AG04449 (cell line): ENCODE data around the gene FRS3.

Experiments used
- CTCF ChIA-PET: fragments of 350-600 bp; formaldehyde crosslinking; extraction: SDS; loops from one replicate; lab custom pipeline; 2021; ENCODE audit warnings: antibody characterized with exemption; lab: Yijun Ruan, JAX
- POLR2A ChIA-PET: fragments of 400-600, 350-600 bp; formaldehyde crosslinking; extraction: SDS; loops from one replicate; lab custom pipeline; 2020; ENCODE audit warnings: antibody characterized with exemption, inconsistent platforms; lab: Yijun Ruan, JAX
- DNase-seq: peaks from one replicate; pipeline ENCODE4 v3.0.0-alpha.2; 2010; ENCODE audit warnings: low read depth, low spot score
- H3K4me3 ChIP-seq: 2 replicates; pipeline ENCODE4 v1.5.1; 2011; ENCODE audit warnings: low read depth, mild to moderate bottlenecking, control low read depth, low read length
- TF ChIP-seq, protein P1 (sequence below): IDR thresholded peaks from one replicate; pipeline ENCODE4 v1.5.1; 2011; ENCODE audit warnings: mild to moderate bottlenecking, moderate library complexity, low read length, control low read depth, inconsistent platforms; ENCODE audit not compliant: insufficient read depth; ENCODE audit errors: missing control alignments

The FRS3 gene

GRCh38 chr6:41783106-41783780 lies 3.5 kb upstream of the FRS3 start:
- ChIA-PET POLR2A (interaction anchor here (0.8 kb wide), 1 partner anchor 138 kb away, joined by 3 read pairs; the partner anchor contains the start of genes BYSL and MED20), CTCF (interaction anchor here (0.8 to 19.1 kb wide), 11 partner anchors 8 to 415 kb away, joined by 3 to 514 read pairs (median 48); partner anchors contain the start of genes BYSL, CCND3, MED20 and TAF8)
- TF ChIP-seq, protein P1, sequence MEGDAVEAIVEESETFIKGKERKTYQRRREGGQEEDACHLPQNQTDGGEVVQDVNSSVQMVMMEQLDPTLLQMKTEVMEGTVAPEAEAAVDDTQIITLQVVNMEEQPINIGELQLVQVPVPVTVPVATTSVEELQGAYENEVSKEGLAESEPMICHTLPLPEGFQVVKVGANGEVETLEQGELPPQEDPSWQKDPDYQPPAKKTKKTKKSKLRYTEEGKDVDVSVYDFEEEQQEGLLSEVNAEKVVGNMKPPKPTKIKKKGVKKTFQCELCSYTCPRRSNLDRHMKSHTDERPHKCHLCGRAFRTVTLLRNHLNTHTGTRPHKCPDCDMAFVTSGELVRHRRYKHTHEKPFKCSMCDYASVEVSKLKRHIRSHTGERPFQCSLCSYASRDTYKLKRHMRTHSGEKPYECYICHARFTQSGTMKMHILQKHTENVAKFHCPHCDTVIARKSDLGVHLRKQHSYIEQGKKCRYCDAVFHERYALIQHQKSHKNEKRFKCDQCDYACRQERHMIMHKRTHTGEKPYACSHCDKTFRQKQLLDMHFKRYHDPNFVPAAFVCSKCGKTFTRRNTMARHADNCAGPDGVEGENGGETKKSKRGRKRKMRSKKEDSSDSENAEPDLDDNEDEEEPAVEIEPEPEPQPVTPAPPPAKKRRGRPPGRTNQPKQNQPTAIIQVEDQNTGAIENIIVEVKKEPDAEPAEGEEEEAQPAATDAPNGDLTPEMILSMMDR = no peak
- no peak for DNase-seq
- no peak overlapping the region for H3K4me3 ChIP-seq

DNA sequence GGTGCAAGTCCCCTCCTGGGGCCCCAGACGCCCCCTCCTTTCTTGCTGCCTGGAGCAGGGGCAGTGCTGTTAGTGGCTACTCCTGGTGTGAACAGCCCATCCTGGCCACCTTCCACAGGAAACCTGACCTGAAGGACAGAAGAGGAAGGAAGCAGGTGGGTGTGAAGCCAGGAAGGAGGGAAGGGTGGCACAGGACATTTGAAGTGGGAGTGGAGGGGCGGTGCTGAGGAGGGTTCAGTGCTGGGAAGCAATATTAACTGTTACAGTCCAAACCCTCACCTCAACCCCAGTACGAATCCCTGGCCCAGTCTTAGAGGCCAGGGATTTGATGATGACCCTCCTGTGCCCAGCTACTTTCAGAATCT lies 1.6 kb upstream of the FRS3 start:
- TF ChIP-seq, protein P1 = no peak
- no peak overlapping the region for H3K4me3 ChIP-seq
- ChIA-PET POLR2A (interaction anchor here (0.7 kb wide), 1 partner anchor 267 kb away, joined by 3 read pairs; no protein-coding TSS in a partner anchor), CTCF (interaction anchor here (0.8 to 19.1 kb wide), 9 partner anchors 9 to 413 kb away, joined by 3 to 514 read pairs (median 4); partner anchors contain the start of genes BYSL, MED20 and TAF8)
- DNase-seq = no peak

- TF ChIP-seq, protein P1 = no peak
- DNase-seq = no peak
- ChIA-PET CTCF (interaction anchor here (0.8 to 19.1 kb wide), 8 partner anchors 8 to 412 kb away, joined by 3 to 514 read pairs (median 4); partner anchors contain the start of gene TAF8), POLR2A (interaction anchor here (0.7 kb wide), 1 partner anchor 268 kb away, joined by 3 read pairs; no protein-coding TSS in a partner anchor)
- H3K4me3 ChIP-seq = peak within 1 kb of the TSS; percentile 73
Measured at GRCh38 chr6:41780551-41781365, 1.1 kb upstream of the FRS3 start, which contains the start of gene PRICKLE4. TSS of gene PRICKLE4 (plus strand) at chr6:41780782. CDS start at chr6:41783474, 2,692 bp downstream.

DNA sequence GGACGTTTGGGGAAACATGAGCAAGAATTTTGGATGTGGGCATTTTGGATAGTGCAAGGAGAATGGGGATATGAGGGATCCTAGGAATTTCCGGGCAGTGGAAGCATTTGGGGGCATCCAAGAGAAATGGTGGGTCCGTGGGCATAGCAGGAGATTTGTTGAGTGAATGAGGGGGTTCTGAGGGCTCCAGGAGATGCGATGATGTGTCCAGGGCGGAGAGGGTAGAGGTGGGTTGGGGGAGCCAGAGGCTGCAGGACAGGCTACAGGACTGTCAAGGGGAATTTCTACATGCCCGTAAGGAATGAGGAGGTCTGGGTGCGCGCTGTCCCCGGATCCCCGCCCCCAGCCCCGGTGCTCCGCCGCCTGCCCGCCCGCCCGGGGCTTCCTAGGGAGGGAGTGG lies 364 bp downstream of the FRS3 start:
- POLR2A ChIA-PET = no interaction called here

GRCh38 chr6:41778895-41779294 lies 805 bp downstream of the FRS3 start:
- TF ChIP-seq, protein P1 = no peak
- POLR2A ChIA-PET = no interaction called here
- CTCF ChIA-PET = interaction anchor here (1.3 to 7.5 kb wide), 9 partner anchors 8 to 410 kb away, joined by 3 to 98 read pairs (median 28); partner anchors contain the start of genes TFEB and TOMM6
- DNase-seq = no peak
- peak overlapping the region; percentile 73 for H3K4me3 ChIP-seq

More for the DNA sequence above, 364 bp downstream of the FRS3 start:
- peak overlapping the region; percentile 73 for H3K4me3 ChIP-seq
- CTCF ChIA-PET = interaction anchor here (1.3 to 19.1 kb wide), 2 partner anchors 11 to 265 kb away, joined by 6 to 514 read pairs; partner anchors contain the start of gene TAF8
- no peak for DNase-seq
- TF ChIP-seq, protein P1 = no peak
